TTC549 (cell line): ENCODE data around the gene PTRH2.

Experiments used
- FAIRE-seq: peaks from 2 replicates; lab custom pipeline; 2012; peaks lifted over from hg19 to GRCh38; lab: Jason Lieb, UNC

The PTRH2 gene

GRCh38 chr17:59719526-59719925 is 12.3 kb upstream of the PTRH2 start:
- FAIRE-seq = no peak

GRCh38 chr17:59716427-59716826 is 9.2 kb upstream of the PTRH2 start:
- FAIRE-seq = no peak

DNA sequence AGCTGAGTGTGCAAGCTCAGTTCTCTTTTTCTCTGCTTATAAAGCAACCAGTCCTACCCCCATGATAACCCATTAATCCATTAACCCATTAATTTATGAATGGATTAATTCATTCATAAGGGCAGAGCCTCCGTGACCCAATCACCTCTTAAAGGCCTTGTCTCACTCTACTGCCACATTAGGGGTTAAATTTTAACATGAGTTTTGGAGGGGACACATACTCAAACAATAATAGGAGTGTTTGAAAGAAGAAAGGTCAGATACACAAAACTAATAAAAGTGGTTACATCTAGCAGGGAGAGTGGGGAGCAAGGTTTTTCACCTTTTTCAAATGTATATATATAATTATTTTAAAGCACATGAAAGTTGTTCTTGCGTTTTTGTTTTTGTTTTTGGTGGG is 7.0 kb upstream of the PTRH2 start:
- FAIRE-seq = no peak

DNA sequence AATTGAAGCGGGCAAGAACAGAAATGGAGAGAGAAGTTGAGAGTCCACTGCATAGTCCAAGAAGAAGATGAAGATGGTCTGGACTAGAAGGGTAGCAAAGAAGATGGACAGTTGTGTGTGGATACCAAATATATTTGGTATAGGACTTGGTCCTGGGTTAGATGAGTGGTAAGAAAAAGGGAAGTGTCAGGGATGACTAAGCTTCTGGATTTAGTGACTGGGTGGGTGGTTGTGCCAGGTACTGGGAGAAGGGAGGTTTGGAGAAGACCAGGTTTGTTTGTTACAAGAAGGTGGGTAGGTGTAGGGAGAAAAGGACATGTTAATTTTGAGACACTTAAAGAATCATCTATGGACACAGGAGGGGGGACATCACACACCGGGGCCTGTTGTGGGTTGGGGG is 5.6 kb upstream of the PTRH2 start:
- FAIRE-seq = no peak

GRCh38 chr17:59711936-59712335 is 4.7 kb upstream of the PTRH2 start:
- FAIRE-seq = no peak

GRCh38 chr17:59707971-59708430 is 771 bp upstream of the PTRH2 start:
- no peak for FAIRE-seq

- FAIRE-seq = no peak
Measured at GRCh38 chr17:59702304-59702703, 4.9 kb downstream of the PTRH2 start.

DNA sequence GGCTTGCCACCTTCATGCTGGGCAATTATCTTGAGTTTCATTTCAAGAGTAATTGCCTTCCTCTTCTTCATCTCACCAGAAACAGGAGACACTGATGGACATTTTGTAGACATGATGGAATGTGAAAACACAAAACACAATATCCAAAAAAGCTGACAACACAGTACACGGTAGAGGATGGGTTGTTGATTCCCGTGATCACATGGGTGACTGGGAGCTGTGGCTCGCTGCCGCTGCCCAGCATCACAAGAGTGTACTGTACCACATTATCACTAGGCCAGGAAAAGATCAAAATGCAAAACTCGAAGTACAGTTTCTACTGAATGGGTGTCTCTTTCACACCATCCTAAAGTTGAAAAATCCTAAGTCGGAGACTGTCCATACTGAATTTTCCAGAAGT is 7.4 kb downstream of the PTRH2 start:
- FAIRE-seq = no peak

DNA sequence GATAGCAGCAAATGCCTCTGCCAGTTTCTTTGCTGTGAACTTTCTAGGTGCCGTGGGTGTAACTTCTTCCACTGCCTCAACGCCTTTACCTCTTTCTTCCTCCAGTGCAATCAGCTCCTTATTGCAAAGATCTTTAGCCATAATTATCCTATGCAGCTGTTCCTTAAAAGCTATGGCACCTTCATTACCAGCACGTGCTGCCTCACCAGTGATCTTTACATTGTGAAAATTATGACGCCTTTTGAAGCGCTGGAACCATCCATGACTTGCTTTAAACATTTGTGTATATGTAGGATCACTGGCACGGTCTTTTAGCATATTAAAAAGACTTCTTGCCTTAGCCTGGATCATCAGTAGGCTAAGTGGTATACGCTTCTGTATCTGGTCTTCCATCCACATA is 8.0 kb downstream of the PTRH2 start:
- FAIRE-seq = no peak

DNA sequence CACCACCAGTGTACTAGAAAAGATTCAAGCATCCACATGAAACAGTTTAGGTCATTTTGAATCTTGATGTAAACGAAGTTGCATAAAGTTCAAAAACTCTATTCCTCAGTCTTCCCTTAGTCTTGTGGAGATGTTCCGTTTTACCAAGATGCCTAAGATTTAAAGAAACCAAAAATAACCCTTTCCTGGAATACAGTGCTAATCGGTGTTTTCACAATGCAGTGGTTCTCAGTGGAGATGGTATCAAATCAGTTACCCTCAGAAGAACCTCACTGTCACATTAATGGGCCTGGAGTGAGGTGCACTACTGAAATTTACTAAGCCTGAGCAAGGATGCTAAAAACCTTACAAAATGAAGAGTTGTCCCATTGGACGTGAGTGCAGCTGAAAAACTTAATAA is 9.1 kb downstream of the PTRH2 start:
- no peak for FAIRE-seq

- no peak for FAIRE-seq
Measured at GRCh38 chr17:59696682-59697277, 10.4 kb downstream of the PTRH2 start.

- FAIRE-seq = no peak
Measured at GRCh38 chr17:59695945-59696681, 11.1 kb downstream of the PTRH2 start.

- FAIRE-seq = no peak
Measured at GRCh38 chr17:59694344-59694743, 12.9 kb downstream of the PTRH2 start.

DNA sequence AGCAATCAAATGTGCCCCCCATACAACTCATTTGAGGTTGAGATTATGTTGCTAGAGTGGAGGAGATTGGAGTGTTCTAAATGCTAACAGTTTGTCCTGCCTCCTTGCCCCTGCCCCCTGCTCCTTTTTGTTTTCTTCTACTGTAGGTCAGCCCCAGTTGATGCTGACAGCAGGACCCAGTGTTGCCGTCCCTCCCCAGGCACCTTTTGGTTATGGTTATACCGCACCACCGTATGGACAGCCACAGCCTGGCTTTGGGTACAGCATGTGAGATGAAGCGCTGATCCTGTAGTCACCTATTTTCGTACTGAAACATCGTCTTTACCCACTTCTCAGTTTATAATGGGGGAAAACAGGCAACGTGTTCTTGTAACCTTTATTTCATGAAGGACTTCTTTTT is 13.6 kb downstream of the PTRH2 start:
- no peak for FAIRE-seq

GRCh38 chr17:59688496-59688895 is 18.7 kb downstream of the PTRH2 start:
- FAIRE-seq = no peak

DNA sequence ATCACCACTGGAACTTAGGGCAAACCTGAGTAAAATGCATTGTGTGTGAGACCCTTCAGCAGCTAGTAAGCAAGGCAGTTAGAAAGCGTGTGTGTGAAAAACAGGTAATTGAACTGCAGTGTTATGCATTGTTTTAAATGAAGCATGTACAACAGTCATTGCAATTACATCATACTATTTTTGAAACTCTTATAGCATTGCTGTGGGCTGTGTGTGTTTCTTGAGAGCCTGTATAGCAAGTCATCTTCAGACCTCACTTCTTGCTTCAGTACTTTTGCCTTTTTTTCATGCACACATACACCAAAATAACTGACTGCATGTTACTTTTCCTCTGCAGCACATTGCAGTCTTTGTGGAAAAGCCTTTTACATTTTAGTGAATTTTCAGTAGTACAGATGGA is 19.2 kb downstream of the PTRH2 start:
- no peak for FAIRE-seq

- no peak for FAIRE-seq
Measured at GRCh38 chr17:59684967-59685366, 22.3 kb downstream of the PTRH2 start.

DNA sequence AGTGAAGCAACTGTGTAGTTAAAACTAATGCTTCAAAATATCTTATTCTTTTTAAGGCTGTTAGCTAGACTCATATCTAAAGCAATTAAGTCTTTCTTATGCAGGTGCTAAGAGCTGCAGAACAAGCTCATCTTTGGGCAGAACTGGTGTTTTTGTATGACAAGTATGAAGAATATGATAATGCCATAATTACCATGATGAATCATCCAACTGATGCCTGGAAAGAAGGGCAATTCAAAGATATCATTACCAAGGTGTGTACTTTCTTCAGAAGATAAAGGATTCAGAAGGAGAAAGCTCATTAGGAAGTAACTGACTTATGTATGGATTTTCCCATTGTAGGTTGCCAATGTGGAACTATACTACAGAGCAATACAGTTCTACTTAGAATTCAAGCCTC is 23.9 kb downstream of the PTRH2 start:
- FAIRE-seq = no peak

DNA sequence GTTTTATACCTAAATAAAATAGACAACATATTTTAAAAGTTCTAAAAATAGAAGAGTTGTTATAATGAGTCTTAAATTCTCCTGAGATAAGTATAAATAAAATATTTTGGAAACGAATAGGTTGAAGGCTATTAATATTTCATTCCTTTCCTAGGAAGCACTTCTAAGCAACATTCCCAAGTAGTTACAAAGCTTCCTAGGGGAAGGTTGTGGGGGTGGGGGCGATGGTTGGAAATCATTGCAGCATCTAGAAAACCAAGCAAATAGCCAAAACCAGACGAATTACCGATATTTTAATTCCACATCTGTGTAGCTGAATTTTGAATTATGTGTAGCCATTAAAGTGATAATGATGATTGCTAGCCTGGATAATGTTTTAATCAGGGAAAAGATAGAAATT is 26.9 kb downstream of the PTRH2 start:
- FAIRE-seq = no peak

- FAIRE-seq = no peak
Measured at GRCh38 chr17:59678918-59679317, 28.3 kb downstream of the PTRH2 start.

DNA sequence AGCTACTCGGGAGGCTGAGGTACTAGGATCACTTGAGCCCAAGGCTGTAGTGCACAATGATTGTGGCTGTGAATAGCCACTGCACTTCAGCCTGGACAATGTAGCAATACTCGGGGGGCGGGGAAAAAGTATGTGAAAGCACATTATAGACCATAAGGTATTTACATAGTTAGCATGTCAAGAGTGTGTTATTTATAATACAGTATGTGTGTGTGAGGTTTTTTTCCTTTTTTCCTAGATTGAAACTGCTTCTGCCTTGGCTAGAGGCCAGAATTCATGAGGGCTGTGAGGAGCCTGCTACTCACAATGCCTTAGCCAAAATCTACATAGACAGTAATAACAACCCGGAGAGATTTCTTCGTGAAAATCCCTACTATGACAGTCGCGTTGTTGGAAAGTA is 30.5 kb downstream of the PTRH2 start:
- no peak for FAIRE-seq

DNA sequence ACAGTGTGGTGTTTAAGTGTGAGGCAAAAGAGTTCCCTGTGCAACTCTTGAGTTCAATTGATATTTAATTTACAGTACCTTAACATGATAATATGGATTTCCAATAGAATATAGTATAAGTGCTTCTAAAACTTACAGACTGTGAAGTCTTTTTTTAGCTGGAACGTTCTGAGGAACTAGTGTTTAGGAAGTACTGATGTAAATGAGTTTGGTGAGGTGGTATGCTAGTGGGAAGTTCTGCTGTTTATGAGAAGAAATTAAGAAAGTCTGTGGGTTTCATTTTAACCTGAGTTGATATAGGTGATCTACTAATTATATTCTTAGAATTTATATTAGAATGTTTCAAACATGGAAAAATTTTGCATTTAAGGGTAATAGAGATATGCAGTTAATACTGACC is 32.0 kb downstream of the PTRH2 start:
- FAIRE-seq = no peak

DNA sequence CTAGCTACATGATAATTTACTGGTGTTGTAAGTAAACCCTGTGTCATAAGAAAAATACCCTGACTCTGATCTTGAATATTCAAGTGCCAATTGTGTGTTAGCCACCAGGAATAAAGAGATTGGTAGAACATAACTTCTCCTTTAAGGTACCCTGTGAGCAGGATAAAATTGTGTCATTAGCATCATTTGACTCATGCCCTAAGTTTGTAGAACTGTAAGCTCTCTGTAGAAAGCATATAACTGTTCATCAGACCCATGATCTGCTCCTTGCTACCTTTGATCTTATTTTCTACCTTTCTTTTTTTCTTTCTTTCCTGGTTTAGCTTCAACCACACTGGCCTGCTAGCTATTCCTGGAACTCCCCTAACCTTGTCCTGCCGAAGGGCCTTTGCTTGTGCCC is 35.8 kb downstream of the PTRH2 start:
- no peak for FAIRE-seq

GRCh38 chr17:59669944-59670343 is 37.3 kb downstream of the PTRH2 start:
- FAIRE-seq = no peak
